ENCODE data around the gene CCDC142. TPM values are rescaled to one million over a fixed set of nuclear protein-coding genes. Genes with fewer than 3 reads are reported as not detected.

CCDC142 gene
- total and polyA plus RNA-seq, 2 of the 8 experiments (the other 6 are each of a cell fraction or from before 2014, with no cell fraction given): 6.0 to 10.7 TPM

DNA sequence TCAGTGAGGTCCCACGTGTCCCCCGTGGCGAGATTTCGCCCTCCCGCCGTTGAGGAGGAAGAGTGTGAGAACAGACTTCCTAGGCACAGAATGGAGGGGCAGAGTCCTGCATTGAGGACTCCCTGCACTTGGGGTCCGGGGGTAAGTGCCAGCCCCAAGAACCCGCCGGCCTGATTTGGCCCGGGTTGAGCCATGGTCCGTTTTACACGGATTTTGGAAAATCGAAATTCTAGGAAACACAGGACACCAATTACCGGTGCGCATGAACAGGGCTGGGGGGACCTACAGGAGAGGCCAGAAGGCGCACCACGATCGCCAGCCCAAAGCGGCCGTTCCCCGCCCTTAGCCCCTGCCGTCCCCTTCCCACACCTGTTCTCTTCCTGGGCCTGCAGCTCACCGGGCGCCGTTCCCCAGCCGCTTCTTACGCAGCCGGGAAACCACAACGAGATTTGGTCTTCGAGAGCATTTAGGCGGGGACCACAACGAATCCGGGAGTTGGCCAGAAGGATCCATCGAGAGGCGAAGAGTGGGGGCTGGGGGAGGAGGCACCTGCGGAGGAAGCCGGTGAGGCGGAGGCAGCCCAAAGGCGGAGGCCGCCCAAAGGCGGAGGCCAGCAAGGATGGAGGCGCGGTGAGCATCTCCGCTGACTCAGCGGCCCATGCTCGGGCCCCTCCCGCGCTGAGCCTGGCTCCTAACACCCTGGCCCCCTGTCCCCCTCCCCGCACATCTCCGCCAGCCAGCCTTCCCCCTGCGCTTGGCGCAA lies 31.0 kb upstream of the CCDC142 start:
- CTCF ChIA-PET (ENCODE audit: partially characterized antibody): interaction anchor here (1.0 to 4.2 kb wide), 6 partner anchors 9 to 74 kb away, joined by 3 to 20 read pairs (median 6); no protein-coding TSS in a partner anchor
- H3K79me1 ChIP-seq (ENCODE audit: low read depth, low read length): no peaks in the 10 kb centered on the region
- POLR2A ChIA-PET (ENCODE audit: partially characterized antibody): interaction anchor here (0.8 to 6.7 kb wide), 7 partner anchors 10 to 56 kb away, joined by 3 to 63 read pairs (median 6); partner anchors contain the start of genes AUP1, DQX1, HTRA2 and LBX2
- peaks cover 2 to 4% of the 10 kb centered on the region in 2 experiments for H4K20me1 ChIP-seq (replicated peaks in 1 of 2; ENCODE audit: control insufficient read depth in 1 of 2, insufficient read depth in 2 of 2, low read length in 2 of 2)
- no peak overlapping the region for H2BK15ac ChIP-seq (ENCODE audit: low read length)
- H3K56ac ChIP-seq (replicated peaks; ENCODE audit: insufficient read length, low read depth, low read length): no peak overlapping the region
- 7% methylated on average over 38 of the region's 52 CpGs; no CpG with 5 or more reads in 1 of the 2 experiments for WGBS, 2 experiments (ENCODE audit: extremely low coverage in 1 of 2, insufficient coverage in 1 of 2, insufficient read length in 1 of 2, insufficient replicate concordance in 2 of 2, low coverage in 1 of 2, low lambda C conversion rate in 2 of 2, missing lambda C conversion rate in 1 of 2)
- H3K27ac ChIP-seq (ENCODE audit: low read depth, low read length): no peak overlapping the region
- H3K23me2 ChIP-seq (ENCODE audit: low read depth, low read length): peaks cover 10% of the 10 kb centered on the region; the same call in 1 of the 2 replicates
- FAIRE-seq: no peak
- H3K9ac ChIP-seq (replicated peaks in 1 of 4; ENCODE audit: extremely low read depth in 1 of 4, low read depth in 3 of 4, low read length in 3 of 4): no peak overlapping the region
- H2BK12ac ChIP-seq (ENCODE audit: low read depth, low read length): peak overlapping the region; percentile 27; the same call in 1 of the 2 replicates
- peaks cover 80 to 99% (median 95%) of the 10 kb centered on the region in 4 experiments for H3K27me3 ChIP-seq (replicated peaks in 1 of 4; ENCODE audit: control insufficient read depth in 3 of 4, extremely low read depth in 1 of 4, insufficient read depth in 3 of 4, low read length in 3 of 4)
- H4K91ac ChIP-seq (replicated peaks; ENCODE audit: insufficient read length, low read length): no peak overlapping the region
- DNase-seq (ENCODE audit: low read depth in 1 of 2, low spot score in 2 of 2): peak in 1 of 2 experiments; percentile 69
- peak overlapping the region; percentile 20 to 62 (median 28) for H3K4me3 ChIP-seq (ENCODE audit: extremely low read depth in 1 of 4, insufficient read depth in 2 of 4, low read depth in 3 of 4, low read length in 4 of 4)
- no peak overlapping the region for H2AK5ac ChIP-seq (ENCODE audit: low read depth, low read length)
- no peak overlapping the region for H3K4ac ChIP-seq (replicated peaks; ENCODE audit: insufficient read length, low read depth, low read length)
- peaks cover 0 to 24% (median 10%) of the 10 kb centered on the region in 4 experiments; a peak in 6 of 7 replicates for H3K4me1 ChIP-seq (replicated peaks in 1 of 4; ENCODE audit: control insufficient read depth in 3 of 4, insufficient read depth in 4 of 4, low read length in 3 of 4)
- peak overlapping the region; percentile 11; the same call in 1 of the 2 replicates for H4K8ac ChIP-seq (ENCODE audit: extremely low read depth, insufficient read depth, low read length)
- no peak overlapping the region for H2BK5ac ChIP-seq (ENCODE audit: low read depth, low read length)
- no peak overlapping the region for H2BK120ac ChIP-seq (replicated peaks; ENCODE audit: low read depth, low read length)
- H3K18ac ChIP-seq (ENCODE audit: extremely low read depth, low read length): peak overlapping the region; percentile 60; the same call in 1 of the 2 replicates
- H3K23ac ChIP-seq (ENCODE audit: insufficient read length): no peak overlapping the region
- peaks cover 0 to 19% (median 0%) of the 10 kb centered on the region in 4 experiments; a peak in 1 of 8 replicates for H3K36me3 ChIP-seq (ENCODE audit: control insufficient read depth in 2 of 4, insufficient read depth in 4 of 4, low read length in 3 of 4)
- peaks cover 7 to 12% of the 10 kb centered on the region in 2 experiments for H3K9me3 ChIP-seq (ENCODE audit: insufficient read depth in 2 of 2, low read depth in 1 of 2, low read length in 1 of 2)
- no peaks in the 10 kb centered on the region for H3K79me2 ChIP-seq (ENCODE audit: control insufficient read depth in 1 of 2, insufficient read depth in 2 of 2, low read length in 2 of 2)
- H2BK20ac ChIP-seq (ENCODE audit: low read length): no peak overlapping the region
- H3K4me2 ChIP-seq (ENCODE audit: insufficient read depth in 1 of 2, low read depth in 2 of 2, low read length in 2 of 2): peak overlapping the region; percentile 63 to 88
- no peak overlapping the region for H3K14ac ChIP-seq (ENCODE audit: insufficient read length)
- no peak overlapping the region for H2AFZ ChIP-seq (ENCODE audit: low read length)
- H4K5ac ChIP-seq (ENCODE audit: insufficient read length, low read depth, low read length): no peak overlapping the region
- TF ChIP-seq KDM4A (IDR thresholded peaks at IDR 0.05; ENCODE audit: low read depth, low read length, severe bottlenecking) (peak; percentile 44), TBP (IDR thresholded peaks at IDR 0.05; ENCODE audit: low read depth, low read length) (no peak), NANOG (IDR thresholded peaks at IDR 0.05; ENCODE audit: insufficient read depth, low read depth, low read length, poor library complexity, severe bottlenecking) (no peak), CTBP2 (IDR thresholded peaks at IDR 0.05; ENCODE audit: borderline replicate concordance, insufficient read depth, insufficient read length, low read length) (peak; percentile 29), SUZ12 (IDR thresholded peaks at IDR 0.05; ENCODE audit: low read length) (peak; percentile 91), KDM1A (IDR thresholded peaks at IDR 0.05; ENCODE audit: borderline replicate concordance, low read length) (no peak; the same call in 1 of the 2 replicates), TCF12 (IDR thresholded peaks at IDR 0.05; ENCODE audit: low read depth, low read length) (no peak), NRF1 (IDR thresholded peaks at IDR 0.05; ENCODE audit: low read depth, low read length) (no peak)
- TF ChIP-seq, protein P1, sequence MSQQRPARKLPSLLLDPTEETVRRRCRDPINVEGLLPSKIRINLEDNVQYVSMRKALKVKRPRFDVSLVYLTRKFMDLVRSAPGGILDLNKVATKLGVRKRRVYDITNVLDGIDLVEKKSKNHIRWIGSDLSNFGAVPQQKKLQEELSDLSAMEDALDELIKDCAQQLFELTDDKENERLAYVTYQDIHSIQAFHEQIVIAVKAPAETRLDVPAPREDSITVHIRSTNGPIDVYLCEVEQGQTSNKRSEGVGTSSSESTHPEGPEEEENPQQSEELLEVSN (IDR thresholded peaks at IDR 0.05): peak; percentile 24; the same call in 1 of the 2 replicates

All from H1 (cell line).